Kidney (tissue), 14 donors: ENCODE data around the gene TEX9. TPM values are rescaled to one million over a fixed set of nuclear protein-coding genes. Genes with fewer than 3 reads are reported as not detected.
A peak's percentile ranks its signal among the peaks of the same experiment; 100 is the strongest.
"Not testable (repeated sequence)": the region's sequence is repeated elsewhere in the genome, so short reads cannot be mapped to it uniquely, and the experiment has no call there.

Source experiments
- DNase-seq, 5 donors: peaks; one replicate each; pipeline ENCODE4 v3.0.0-alpha.2; 2013 to 2020
- FAIRE-seq: peaks from 2 replicates; lab custom pipeline; 2012; peaks lifted over from hg19 to GRCh38; lab: Jason Lieb, UNC
- H3K27ac ChIP-seq, 2 donors: one replicate each; pipeline ENCODE4 v1.7.0; 2013; ENCODE audit warnings: low read depth in 2 of 2, low read length in 2 of 2, inconsistent platforms in 1 of 2
- H3K27me3 ChIP-seq: one replicate; pipeline ENCODE4 v1.7.1; 2013; ENCODE audit warnings: low read length, inconsistent platforms; ENCODE audit not compliant: control insufficient read depth, insufficient read depth
- H3K36me3 ChIP-seq, 3 donors: one replicate each; pipeline versions ENCODE4 v1.7.0 to v1.7.1; 2013; ENCODE audit warnings: low read length in 3 of 3, control low read depth in 1 of 3, inconsistent platforms in 1 of 3; ENCODE audit not compliant: insufficient read depth in 3 of 3, control insufficient read depth in 2 of 3
- H3K4me1 ChIP-seq, 3 donors: one replicate each; pipeline versions ENCODE4 v1.7.0 to v1.7.1; 2013; ENCODE audit warnings: low read length in 3 of 3, inconsistent platforms in 1 of 3, low read depth in 1 of 3; ENCODE audit not compliant: control insufficient read depth in 2 of 3, insufficient read depth in 2 of 3
- H3K4me3 ChIP-seq, 3 donors: one replicate each; pipeline versions ENCODE4 v1.7.0 to v1.8.1; 2013; ENCODE audit warnings: low read length in 3 of 3, control low read depth in 1 of 3, inconsistent platforms in 1 of 3
- H3K9ac ChIP-seq, 3 donors: one replicate each; pipeline versions ENCODE4 v1.7.0 to v1.7.1; 2013; ENCODE audit warnings: low read length in 3 of 3, control low read depth in 1 of 3, inconsistent platforms in 1 of 3
- H3K9me3 ChIP-seq, 3 donors: one replicate each; pipeline versions ENCODE4 v1.7.0 to v1.7.1; 2013; ENCODE audit warnings: low read length in 3 of 3, control low read depth in 1 of 3, inconsistent platforms in 1 of 3; ENCODE audit not compliant: control insufficient read depth in 2 of 3, insufficient read depth in 1 of 3
- intact Hi-C: fragments of 100-400 bp; cut with DNase I; formaldehyde crosslinking; loops from one replicate; pipeline ENCODE4 v1.11.1; 2022
- polyA plus RNA-seq: library from polyadenylated mRNA; stranded (reverse); fragments of 350-450 nt; fragmentation: Illumina TruSeq; extraction: RNeasy Lipid Tissue Mini Kit (QIAGEN cat#74804); gene quantifications from one replicate; pipeline ENCODE4 v1.2.3, GENCODE V29; 2014; ENCODE audit warnings: low read depth, low replicate concordance; ENCODE audit not compliant: insufficient read depth
- total RNA-seq: library from RNA; stranded (reverse); fragmentation: NEBNext Ultra II Directional; extraction: Animal tissue kit (Norgen Biotek cat#: 25700); gene quantifications from one replicate; pipeline ENCODE4 v1.2.1, GENCODE V29; 2021
- TF ChIP-seq, protein P1 (sequence below): IDR thresholded peaks from 3 replicates; pipeline ENCODE4 v1.5.1; 2012; ENCODE audit warnings: mild to moderate bottlenecking, moderate library complexity, borderline replicate concordance; ENCODE audit not compliant: insufficient read depth; ENCODE audit errors: extremely low read depth
- donor health status: control.
- donor health status: control.
- donor health status: control.
- donor health status: control.
- donor health status: control.
- donor health status: DM: yes; HTN: yes; CAD: no.
- donor health status: Normal renal cell carcinoma (clear cell type).

The TEX9 gene
- total and polyA plus RNA-seq, 2 donors from 2014 or later = 9.4 to 35.2 TPM

GRCh38 chr15:56399209-56399608, 34.0 kb downstream of the TEX9 start:
- H3K27ac ChIP-seq, FAIRE-seq, DNase-seq, H3K4me3 ChIP-seq, H3K36me3 ChIP-seq, H3K9me3 ChIP-seq, H3K9ac ChIP-seq, intact Hi-C loops, H3K4me1 ChIP-seq, H3K27me3 ChIP-seq: not testable (repeated sequence)

DNA sequence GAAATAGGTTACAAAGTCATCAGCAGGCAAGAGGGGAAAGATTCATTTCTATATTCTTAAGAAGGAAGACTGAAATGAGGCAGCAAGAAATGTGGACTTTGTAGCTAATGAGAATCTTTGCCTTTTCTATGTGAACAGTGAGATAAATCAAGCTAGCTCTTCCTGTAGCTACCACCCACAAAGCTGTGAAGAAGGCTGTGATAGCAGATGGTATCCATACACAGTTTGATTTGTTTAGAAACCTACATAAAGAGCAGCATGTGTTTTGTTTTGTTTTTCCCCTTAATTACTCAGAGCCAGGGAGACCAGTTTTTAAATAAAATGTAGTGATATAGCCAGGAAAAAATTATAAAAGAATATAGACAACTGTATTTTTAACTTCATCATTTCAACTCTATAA, 45.5 kb downstream of the TEX9 start:
- no peak overlapping the region for H3K9ac ChIP-seq
- no peaks in the 10 kb centered on the region for H3K27me3 ChIP-seq
- TF ChIP-seq, protein P1, sequence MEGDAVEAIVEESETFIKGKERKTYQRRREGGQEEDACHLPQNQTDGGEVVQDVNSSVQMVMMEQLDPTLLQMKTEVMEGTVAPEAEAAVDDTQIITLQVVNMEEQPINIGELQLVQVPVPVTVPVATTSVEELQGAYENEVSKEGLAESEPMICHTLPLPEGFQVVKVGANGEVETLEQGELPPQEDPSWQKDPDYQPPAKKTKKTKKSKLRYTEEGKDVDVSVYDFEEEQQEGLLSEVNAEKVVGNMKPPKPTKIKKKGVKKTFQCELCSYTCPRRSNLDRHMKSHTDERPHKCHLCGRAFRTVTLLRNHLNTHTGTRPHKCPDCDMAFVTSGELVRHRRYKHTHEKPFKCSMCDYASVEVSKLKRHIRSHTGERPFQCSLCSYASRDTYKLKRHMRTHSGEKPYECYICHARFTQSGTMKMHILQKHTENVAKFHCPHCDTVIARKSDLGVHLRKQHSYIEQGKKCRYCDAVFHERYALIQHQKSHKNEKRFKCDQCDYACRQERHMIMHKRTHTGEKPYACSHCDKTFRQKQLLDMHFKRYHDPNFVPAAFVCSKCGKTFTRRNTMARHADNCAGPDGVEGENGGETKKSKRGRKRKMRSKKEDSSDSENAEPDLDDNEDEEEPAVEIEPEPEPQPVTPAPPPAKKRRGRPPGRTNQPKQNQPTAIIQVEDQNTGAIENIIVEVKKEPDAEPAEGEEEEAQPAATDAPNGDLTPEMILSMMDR = no peak
- DNase-seq = peak in 2 of 5 donors; percentile 23 to 67
- no peaks in the 10 kb centered on the region for H3K9me3 ChIP-seq
- H3K4me3 ChIP-seq = no peak overlapping the region
- no peaks in the 10 kb centered on the region for H3K4me1 ChIP-seq
- H3K27ac ChIP-seq = no peak overlapping the region
- intact Hi-C loops = no loop called here
- no peak for FAIRE-seq
- peaks cover 0 to 2% (median 0%) of the 10 kb centered on the region in 3 donors for H3K36me3 ChIP-seq

GRCh38 chr15:56411122-56411749, 46.0 kb downstream of the TEX9 start:
- no peak overlapping the region for H3K4me3 ChIP-seq
- intact Hi-C loops = no loop called here
- H3K27ac ChIP-seq = no peak overlapping the region
- H3K4me1 ChIP-seq = no peaks in the 10 kb centered on the region
- TF ChIP-seq, protein P1 = no peak
- no peak overlapping the region for H3K9ac ChIP-seq
- FAIRE-seq (no peak), DNase-seq (peak in 2 of 5 donors; percentile 11 to 32)
- peaks cover 0 to 2% (median 0%) of the 10 kb centered on the region in 3 donors for H3K36me3 ChIP-seq
- no peaks in the 10 kb centered on the region for H3K9me3 ChIP-seq
- H3K27me3 ChIP-seq = no peaks in the 10 kb centered on the region

GRCh38 chr15:56413114-56413733, 48.0 kb downstream of the TEX9 start:
- H3K4me1 ChIP-seq, H3K4me3 ChIP-seq, H3K9ac ChIP-seq, H3K27me3 ChIP-seq, H3K9me3 ChIP-seq, H3K36me3 ChIP-seq, DNase-seq, H3K27ac ChIP-seq, intact Hi-C loops: not testable (repeated sequence)
- peak; percentile 99 for FAIRE-seq
